ENCODE measurements around the gene PFKL. TPM values are rescaled to one million over a fixed set of nuclear protein-coding genes. Genes with fewer than 3 reads are reported as not detected.
A peak's percentile ranks its signal among the peaks of the same experiment; 100 is the strongest.

PFKL gene
- total RNA-seq, 1 donor from 2014 or later, result 139 TPM

DNA sequence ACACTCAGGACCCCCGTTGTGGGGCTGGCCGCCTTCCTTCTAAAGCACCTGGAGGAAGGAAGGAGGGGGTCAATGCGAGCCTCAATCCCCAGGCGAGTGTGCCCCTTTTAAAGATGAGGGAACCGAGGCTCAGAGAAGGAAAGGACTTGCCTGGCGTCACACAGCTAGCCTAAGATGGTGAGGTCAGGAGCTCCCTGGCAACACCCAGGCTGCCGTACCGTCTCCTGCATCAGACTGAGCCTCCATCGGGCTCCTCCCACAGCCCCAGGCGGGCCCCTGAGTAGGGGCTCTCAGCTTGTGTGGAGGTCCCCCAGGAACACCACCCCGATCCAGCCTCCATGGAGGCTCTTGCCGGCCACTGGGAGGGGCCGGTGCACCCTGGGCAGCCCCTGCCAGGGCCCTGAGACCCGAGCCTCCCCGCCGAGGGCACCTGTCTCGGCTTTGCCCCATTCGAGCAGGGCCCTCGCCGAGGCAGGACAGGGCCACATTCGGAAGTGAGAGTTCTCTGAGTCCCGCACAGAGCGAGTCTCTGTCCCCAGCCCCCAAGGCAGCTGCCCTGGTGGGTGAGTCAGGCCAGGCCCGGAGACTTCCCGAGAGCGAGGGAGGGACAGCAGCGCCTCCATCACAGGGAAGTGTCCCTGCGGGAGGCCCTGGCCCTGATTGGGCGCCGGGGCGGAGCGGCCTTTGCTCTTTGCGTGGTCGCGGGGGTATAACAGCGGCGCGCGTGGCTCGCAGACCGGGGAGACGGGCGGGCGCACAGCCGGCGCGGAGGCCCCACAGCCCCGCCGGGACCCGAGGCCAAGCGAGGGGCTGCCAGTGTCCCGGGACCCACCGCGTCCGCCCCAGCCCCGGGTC lies 14.5 kb upstream of the PFKL start, which contains the start of gene AIRE:
TSS of gene AIRE (plus strand) at position 739 of the 855 bp plus-strand sequence. CDS start 131 bp downstream, outside the sequence.
- no peak within 1 kb of the TSS for H3K27ac Mint-ChIP-seq
- no peaks in the 10 kb centered on the region for H3K36me3 Mint-ChIP-seq (ENCODE audit: low read depth)
- peaks cover 4% of the 10 kb centered on the region for H3K4me1 Mint-ChIP-seq (ENCODE audit: low read depth)
- H3K27me3 Mint-ChIP-seq (ENCODE audit: insufficient read depth), result peaks cover 5% of the 10 kb centered on the region
- no peak for DNase-seq (ENCODE audit: low spot score)
- H3K4me3 Mint-ChIP-seq, result no peak within 1 kb of the TSS
- intact Hi-C loops (cut with micrococcal nuclease), result no loop called here
- no peaks in the 10 kb centered on the region for H3K9me3 Mint-ChIP-seq

DNA sequence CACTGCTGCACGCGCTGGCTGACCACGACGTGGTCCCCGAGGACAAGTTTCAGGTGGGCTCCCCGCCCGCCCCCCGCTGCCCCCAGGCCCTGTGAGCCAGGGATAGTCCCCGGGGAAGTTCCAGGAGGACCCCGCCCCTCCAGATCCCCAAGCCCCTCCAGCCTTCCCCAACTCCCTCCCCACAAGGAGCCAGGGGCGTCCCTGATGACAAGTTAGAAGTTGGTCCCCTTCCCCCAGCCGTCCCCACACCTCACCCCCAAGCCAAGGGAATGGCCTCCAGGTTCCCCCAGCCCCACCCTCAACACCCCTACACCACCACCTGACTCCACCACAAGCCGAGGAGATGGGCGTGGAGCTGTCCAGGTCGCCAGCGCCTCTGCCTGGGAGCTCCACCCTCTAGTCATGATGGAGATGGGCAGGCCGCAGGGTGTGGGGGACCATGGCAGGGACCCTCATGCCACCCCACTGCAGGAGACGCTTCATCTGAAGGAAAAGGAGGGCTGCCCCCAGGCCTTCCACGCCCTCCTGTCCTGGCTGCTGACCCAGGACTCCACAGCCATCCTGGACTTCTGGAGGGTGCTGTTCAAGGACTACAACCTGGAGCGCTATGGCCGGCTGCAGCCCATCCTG lies 13.7 kb upstream of the PFKL start:
- intact Hi-C loops (cut with micrococcal nuclease), result no loop called here
- DNase-seq (ENCODE audit: low spot score), result no peak
- H3K36me3 Mint-ChIP-seq (ENCODE audit: low read depth), result no peaks in the 10 kb centered on the region
- H3K27ac Mint-ChIP-seq, result no peak overlapping the region
- H3K4me1 Mint-ChIP-seq (ENCODE audit: low read depth), result peaks cover 4% of the 10 kb centered on the region
- H3K9me3 Mint-ChIP-seq, result no peaks in the 10 kb centered on the region
- H3K27me3 Mint-ChIP-seq (ENCODE audit: insufficient read depth), result peaks cover 5% of the 10 kb centered on the region
- H3K4me3 Mint-ChIP-seq, result no peak overlapping the region

DNA sequence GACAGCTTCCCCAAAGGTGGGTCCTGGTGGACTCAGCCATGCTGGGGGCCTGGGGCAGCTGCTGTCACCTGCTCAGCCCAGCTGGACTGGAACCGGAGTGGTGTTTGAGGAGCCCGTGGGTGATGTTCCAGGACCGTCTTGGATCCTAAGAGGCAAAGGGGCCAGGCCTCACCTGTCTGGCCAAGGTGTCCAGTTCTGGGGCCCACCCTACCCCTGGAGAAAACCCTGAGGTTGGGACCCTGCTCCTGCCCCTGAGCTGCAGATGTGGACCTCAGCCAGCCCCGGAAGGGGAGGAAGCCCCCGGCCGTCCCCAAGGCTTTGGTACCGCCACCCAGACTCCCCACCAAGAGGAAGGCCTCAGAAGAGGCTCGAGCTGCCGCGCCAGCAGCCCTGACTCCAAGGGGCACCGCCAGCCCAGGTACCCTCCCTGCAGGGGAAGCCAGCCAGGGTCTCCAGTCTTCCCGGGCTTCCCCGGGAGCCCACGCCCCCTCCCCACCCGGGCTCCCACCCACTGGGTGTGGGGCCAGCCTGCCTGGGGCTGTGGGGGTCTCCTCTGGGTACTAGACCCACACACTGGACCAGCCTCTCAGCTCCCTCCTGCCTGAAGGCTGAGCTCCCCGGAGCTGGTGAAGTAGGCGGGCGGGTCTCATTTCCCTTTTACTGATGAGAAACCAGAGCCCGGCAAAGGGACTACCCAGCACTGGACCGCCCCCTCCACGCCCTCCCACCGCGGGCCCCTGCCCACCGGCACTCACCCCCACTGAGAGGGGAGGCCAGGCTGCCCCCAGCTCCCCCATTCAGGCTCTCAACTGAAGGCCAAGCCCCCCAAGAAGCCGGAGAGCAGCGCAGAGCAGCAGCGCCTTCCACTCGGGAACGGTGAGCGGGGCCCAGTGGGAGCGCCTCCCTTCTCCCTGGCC lies 12.9 kb upstream of the PFKL start:
- H3K4me1 Mint-ChIP-seq (ENCODE audit: low read depth), result peaks cover 4% of the 10 kb centered on the region
- H3K27me3 Mint-ChIP-seq (ENCODE audit: insufficient read depth), result peaks cover 5% of the 10 kb centered on the region
- H3K27ac Mint-ChIP-seq, result no peak overlapping the region
- intact Hi-C loops (cut with micrococcal nuclease), result no loop called here
- H3K9me3 Mint-ChIP-seq, result no peaks in the 10 kb centered on the region
- H3K4me3 Mint-ChIP-seq, result no peak overlapping the region
- no peak for DNase-seq (ENCODE audit: low spot score)
- H3K36me3 Mint-ChIP-seq (ENCODE audit: low read depth), result no peaks in the 10 kb centered on the region

DNA sequence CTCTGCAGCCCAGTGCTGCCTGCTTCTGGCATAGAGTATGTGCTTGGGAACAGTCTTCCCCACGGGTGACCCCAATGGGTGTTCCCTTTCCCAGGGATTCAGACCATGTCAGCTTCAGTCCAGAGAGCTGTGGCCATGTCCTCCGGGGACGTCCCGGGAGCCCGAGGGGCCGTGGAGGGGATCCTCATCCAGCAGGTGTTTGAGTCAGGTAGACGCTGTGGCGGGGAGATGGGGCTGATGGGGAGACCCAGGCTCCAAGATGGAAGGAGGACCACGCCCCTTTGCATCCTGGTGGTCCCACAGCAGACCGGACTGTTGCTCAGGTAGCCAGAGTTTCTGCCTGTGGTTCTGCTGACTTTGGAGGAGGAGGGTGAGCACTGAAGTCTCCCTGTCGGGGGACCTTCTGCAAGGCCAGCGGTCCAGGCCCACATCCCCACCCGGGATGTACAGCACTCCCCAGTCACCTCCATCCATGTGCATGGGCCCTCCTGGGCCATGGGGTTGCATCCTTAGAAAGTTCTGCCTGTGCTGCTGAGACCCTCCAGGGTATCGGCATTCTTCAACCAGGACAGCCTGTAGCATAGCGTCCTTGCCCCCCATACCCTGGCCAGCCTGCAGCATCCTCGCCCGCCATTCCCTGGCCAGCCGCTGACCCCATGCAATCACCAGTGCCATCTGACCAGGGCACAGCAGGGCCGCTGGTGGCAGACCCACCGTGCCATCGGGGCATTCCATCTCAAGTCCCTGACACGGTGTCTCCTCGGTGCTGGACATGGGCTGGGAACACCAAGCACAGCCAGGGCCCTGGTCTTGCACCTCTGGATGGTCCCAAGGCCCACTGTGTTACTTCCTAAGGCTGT lies 11.4 kb upstream of the PFKL start:
- H3K4me1 Mint-ChIP-seq (ENCODE audit: low read depth), result peaks cover 4% of the 10 kb centered on the region
- intact Hi-C loops (cut with micrococcal nuclease), result no loop called here
- no peaks in the 10 kb centered on the region for H3K36me3 Mint-ChIP-seq (ENCODE audit: low read depth)
- peaks cover 5% of the 10 kb centered on the region for H3K27me3 Mint-ChIP-seq (ENCODE audit: insufficient read depth)
- no peak overlapping the region for H3K27ac Mint-ChIP-seq
- no peaks in the 10 kb centered on the region for H3K9me3 Mint-ChIP-seq
- no peak for DNase-seq (ENCODE audit: low spot score)
- no peak overlapping the region for H3K4me3 Mint-ChIP-seq

DNA sequence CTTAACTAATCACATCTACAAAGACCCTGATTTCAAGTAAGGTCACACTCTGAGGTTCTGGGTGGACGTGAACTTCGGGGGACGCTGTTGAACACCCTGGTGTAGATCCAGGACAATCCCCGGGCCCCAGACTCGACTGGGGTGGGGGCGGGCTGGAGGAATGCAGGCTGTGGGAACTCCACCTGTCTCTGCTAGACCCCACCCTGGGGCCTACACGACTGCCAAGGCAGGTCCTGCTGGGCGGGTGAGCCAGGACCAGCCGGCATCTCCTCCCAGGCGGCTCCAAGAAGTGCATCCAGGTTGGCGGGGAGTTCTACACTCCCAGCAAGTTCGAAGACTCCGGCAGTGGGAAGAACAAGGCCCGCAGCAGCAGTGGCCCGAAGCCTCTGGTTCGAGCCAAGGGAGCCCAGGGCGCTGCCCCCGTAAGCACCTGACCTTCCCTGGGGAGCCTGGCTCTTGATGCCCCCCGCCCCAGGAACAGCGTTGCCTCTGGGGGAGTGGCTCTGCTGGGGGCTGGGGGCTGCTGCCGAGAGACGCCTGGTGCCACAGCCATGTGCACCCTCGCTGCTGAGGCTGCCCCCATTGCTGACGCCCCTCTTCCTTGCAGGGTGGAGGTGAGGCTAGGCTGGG lies 10.4 kb upstream of the PFKL start:
- H3K4me3 Mint-ChIP-seq, result no peak overlapping the region
- no peak overlapping the region for H3K27ac Mint-ChIP-seq
- no peak for DNase-seq (ENCODE audit: low spot score)
- intact Hi-C loops (cut with micrococcal nuclease), result no loop called here
- H3K9me3 Mint-ChIP-seq, result no peaks in the 10 kb centered on the region
- no peaks in the 10 kb centered on the region for H3K36me3 Mint-ChIP-seq (ENCODE audit: low read depth)
- H3K27me3 Mint-ChIP-seq (ENCODE audit: insufficient read depth), result peaks cover 5% of the 10 kb centered on the region
- no peaks in the 10 kb centered on the region for H3K4me1 Mint-ChIP-seq (ENCODE audit: low read depth)

DNA sequence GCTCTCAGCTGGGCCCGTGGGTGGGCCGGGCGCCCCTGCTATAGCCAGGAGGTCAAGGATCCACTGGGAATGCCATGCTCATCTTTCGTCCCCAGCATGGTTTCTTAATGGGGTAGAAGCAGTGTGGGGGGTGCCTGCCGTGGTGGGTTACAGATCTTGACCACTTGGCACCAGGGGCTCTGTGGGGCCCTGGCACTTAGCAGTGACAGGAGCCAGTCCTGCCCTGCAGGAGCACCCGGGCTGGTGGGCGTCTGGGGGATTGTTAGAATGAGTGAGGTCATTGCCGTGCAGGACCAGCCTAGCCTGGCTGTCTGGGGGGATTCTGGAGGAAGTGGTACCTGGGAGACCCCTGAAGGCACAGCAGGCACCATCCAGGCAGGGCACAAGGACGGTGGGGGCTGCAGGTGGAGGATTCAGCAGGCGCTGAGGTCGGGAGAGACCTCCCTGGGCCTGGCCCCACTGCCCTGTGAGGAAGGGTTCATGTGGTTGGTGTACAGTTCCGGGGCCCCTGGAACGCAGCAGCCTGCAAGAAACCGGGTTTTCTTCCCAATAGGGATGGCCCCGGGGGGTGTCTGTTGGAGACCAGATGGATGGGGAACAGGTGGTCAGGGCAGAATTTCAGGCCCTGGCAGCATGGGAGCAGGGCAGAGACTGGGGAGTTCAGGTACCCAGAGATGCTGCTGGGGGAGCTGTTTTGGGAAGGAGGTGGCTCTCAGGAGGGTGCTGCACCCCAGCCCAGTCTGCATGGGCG lies 9.4 kb upstream of the PFKL start:
- no peaks in the 10 kb centered on the region for H3K9me3 Mint-ChIP-seq
- H3K27me3 Mint-ChIP-seq (ENCODE audit: insufficient read depth), result peaks cover 5% of the 10 kb centered on the region
- intact Hi-C loops (cut with micrococcal nuclease), result no loop called here
- H3K27ac Mint-ChIP-seq, result no peak overlapping the region
- no peaks in the 10 kb centered on the region for H3K36me3 Mint-ChIP-seq (ENCODE audit: low read depth)
- no peak overlapping the region for H3K4me3 Mint-ChIP-seq
- H3K4me1 Mint-ChIP-seq (ENCODE audit: low read depth), result no peaks in the 10 kb centered on the region
- DNase-seq (ENCODE audit: low spot score), result no peak

DNA sequence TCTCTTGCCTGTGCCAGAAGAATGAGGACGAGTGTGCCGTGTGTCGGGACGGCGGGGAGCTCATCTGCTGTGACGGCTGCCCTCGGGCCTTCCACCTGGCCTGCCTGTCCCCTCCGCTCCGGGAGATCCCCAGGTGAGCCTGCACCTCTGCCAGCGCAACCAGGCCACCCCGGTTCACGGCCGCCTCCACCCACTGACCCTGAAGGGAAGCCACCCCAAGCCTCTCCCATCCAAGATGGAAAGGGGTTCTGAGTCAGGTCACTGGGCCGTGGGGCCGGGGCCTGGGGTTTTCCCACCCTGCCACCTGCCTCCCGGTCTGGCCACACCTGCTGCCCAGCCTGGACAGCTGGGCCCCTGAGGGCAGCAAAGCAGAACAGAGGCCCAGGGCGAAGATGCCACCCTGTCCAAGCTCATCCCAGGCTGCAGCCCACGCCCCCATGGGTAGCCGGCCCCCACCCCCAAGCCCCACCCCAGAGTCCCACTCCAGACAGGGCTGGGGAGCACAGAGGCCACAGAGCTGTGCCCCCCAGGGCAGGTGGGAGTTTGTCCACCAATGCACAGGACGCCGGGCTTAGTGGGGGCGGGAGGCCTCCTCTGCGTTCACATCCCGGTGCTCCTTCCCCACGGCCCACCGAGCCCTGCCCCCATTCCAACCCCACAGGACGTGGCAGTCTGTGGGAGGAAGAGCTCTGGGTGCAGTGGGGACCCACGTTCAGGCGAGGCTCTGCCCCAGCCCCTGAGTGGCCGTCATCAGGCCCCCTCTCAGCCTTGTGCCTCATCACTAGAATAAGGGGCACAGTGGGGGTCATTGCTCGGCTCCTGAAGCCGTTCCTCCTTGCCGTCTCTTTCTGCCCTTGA lies 8.5 kb upstream of the PFKL start:
- intact Hi-C loops (cut with micrococcal nuclease), result no loop called here
- Mint-ChIP-seq H3K27me3 (ENCODE audit: insufficient read depth) (peaks cover 5% of the 10 kb centered on the region), H3K9me3 (no peaks in the 10 kb centered on the region)

DNA sequence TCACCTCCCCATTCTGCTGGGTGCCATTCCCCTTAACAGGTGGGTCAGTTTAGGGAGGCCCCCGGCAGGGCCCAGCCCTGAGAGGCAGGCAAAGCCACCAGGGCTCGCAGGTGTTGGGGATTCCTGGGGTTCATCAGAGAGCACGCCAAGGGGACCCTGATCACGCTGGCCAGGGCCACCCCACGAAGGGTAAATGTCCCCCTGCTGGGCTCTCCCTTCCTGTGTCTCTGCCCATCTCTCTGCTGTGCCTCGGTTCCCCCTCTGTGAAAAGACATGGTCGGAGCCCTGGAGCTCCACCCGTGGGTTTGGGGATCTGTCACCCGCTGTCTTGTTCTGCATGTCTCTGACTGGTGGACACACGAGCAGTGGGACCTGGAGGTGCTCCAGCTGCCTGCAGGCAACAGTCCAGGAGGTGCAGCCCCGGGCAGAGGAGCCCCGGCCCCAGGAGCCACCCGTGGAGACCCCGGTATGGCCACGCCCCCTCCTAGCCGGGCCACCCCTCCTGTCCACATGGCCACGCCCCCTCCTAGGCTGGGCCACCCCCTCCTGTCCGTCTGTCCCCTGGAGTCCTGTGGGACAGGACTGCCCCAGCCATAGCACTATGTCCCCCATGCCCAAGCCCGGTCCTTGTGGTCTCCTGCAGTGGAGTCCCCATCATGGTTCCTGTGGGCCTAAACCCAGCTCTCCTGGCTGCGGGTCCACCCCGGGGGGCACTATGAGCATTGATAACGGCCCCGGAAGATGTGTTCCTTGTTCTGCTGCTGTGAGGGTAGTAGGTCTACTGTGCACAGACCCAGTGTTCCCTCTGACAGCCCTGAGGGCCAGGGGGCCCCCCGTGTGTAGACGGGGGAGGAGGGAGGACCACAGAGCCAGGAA lies 7.7 kb upstream of the PFKL start:
- H3K27ac Mint-ChIP-seq, result peak overlapping the region; percentile 44
- H3K36me3 Mint-ChIP-seq (ENCODE audit: low read depth), result no peaks in the 10 kb centered on the region

More for the DNA sequence above, 8.5 kb upstream of the PFKL start:
- H3K4me1 Mint-ChIP-seq (ENCODE audit: low read depth), result no peaks in the 10 kb centered on the region
- H3K27ac Mint-ChIP-seq, result no peak overlapping the region
- no peak for DNase-seq (ENCODE audit: low spot score)
- no peaks in the 10 kb centered on the region for H3K36me3 Mint-ChIP-seq (ENCODE audit: low read depth)
- no peak overlapping the region for H3K4me3 Mint-ChIP-seq

DNA sequence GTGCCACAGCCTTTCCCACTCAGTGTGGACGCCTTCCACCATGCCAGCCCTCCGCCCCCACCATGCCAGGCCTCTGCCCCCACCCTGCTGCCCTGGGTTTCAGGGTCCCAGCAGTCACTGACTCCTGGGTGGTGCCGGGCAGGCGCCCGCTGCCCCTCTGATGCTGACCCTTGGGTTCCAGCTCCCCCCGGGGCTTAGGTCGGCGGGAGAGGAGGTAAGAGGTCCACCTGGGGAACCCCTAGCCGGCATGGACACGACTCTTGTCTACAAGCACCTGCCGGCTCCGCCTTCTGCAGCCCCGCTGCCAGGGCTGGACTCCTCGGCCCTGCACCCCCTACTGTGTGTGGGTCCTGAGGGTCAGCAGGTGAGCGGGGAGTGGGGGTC lies 7.0 kb upstream of the PFKL start:
- Mint-ChIP-seq H3K27ac (no peak overlapping the region), H3K4me1 (ENCODE audit: low read depth) (peaks cover 6% of the 10 kb centered on the region), H3K27me3 (ENCODE audit: insufficient read depth) (peaks cover 1% of the 10 kb centered on the region), H3K36me3 (ENCODE audit: low read depth) (no peaks in the 10 kb centered on the region), H3K4me3 (no peak overlapping the region), H3K9me3 (no peaks in the 10 kb centered on the region)
- intact Hi-C loops (cut with micrococcal nuclease), result no loop called here
- DNase-seq (ENCODE audit: low spot score), result no peak

More for the DNA sequence above, 7.7 kb upstream of the PFKL start:
- no peaks in the 10 kb centered on the region for H3K4me1 Mint-ChIP-seq (ENCODE audit: low read depth)
- H3K27me3 Mint-ChIP-seq (ENCODE audit: insufficient read depth), result peaks cover 3% of the 10 kb centered on the region
- no peaks in the 10 kb centered on the region for H3K9me3 Mint-ChIP-seq
- no peak for DNase-seq (ENCODE audit: low spot score)
- intact Hi-C loops (cut with micrococcal nuclease), result no loop called here
- H3K4me3 Mint-ChIP-seq, result peak overlapping the region; percentile 62

DNA sequence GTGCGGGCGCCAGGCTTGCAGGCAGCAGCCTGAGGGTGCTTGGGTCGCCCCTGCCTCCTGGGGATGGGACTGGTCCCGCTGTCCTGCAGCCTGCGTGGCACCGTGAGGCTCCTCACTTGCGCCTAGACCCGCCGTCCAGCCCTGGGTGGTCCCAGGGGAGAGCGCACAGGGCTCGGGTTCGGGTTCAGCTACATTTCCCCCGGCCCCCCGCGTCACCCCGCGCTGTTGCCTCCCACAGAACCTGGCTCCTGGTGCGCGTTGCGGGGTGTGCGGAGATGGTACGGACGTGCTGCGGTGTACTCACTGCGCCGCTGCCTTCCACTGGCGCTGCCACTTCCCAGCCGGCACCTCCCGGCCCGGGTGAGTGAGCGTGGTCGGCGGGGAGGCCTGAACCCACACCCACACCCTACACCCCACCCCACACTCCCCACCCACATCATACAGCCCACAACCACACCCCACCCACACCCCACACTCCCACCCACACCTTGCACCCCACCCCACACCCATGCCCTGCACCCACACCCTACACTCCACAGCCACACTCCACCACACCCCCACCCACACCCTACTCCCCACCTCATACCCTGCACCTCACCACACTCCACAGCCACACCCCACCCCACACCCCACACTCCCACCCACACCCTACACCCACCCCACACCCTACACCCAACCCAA lies 6.2 kb upstream of the PFKL start:
- Mint-ChIP-seq H3K27me3 (ENCODE audit: insufficient read depth) (no peaks in the 10 kb centered on the region), H3K4me1 (ENCODE audit: low read depth) (peaks cover 14% of the 10 kb centered on the region), H3K9me3 (no peaks in the 10 kb centered on the region), H3K27ac (no peak overlapping the region), H3K4me3 (no peak overlapping the region), H3K36me3 (ENCODE audit: low read depth) (no peaks in the 10 kb centered on the region)
- intact Hi-C loops (cut with micrococcal nuclease), result no loop called here
- DNase-seq (ENCODE audit: low spot score), result no peak
